Endodermal cell (in vitro differentiated cells): ENCODE results near the gene SSC5D. TPM values are rescaled to one million over a fixed set of nuclear protein-coding genes. Genes with fewer than 3 reads are reported as not detected.

Experiments used
- DNase-seq: peaks from one replicate; pipeline ENCODE4 v3.0.0-alpha.2; 2017
- H3K27ac ChIP-seq: 2 replicates; pipeline ENCODE4 v1.5.1; 2013; ENCODE audit warnings: mild to moderate bottlenecking, low read depth, low read length, moderate library complexity
- H3K27me3 ChIP-seq: 2 replicates; pipeline ENCODE4 v1.6.1; 2013; ENCODE audit warnings: mild to moderate bottlenecking, low read length, moderate library complexity; ENCODE audit not compliant: insufficient read depth, control insufficient read depth, poor library complexity, severe bottlenecking
- H3K36me3 ChIP-seq: 2 replicates; pipeline ENCODE4 v1.7.0; 2013; ENCODE audit warnings: mild to moderate bottlenecking, low read length, moderate library complexity; ENCODE audit not compliant: control insufficient read depth, insufficient read depth
- H3K4me1 ChIP-seq: one replicate; pipeline ENCODE4 v1.7.0; 2013; ENCODE audit warnings: low read length; ENCODE audit not compliant: control insufficient read depth, insufficient read depth
- H3K4me3 ChIP-seq: 2 replicates; pipeline ENCODE4 v1.5.1; 2013; ENCODE audit warnings: mild to moderate bottlenecking, low read length, moderate library complexity
- H3K9ac ChIP-seq: 2 replicates; pipeline ENCODE4 v1.6.1; 2013; ENCODE audit warnings: mild to moderate bottlenecking, low read length, moderate library complexity; ENCODE audit not compliant: poor library complexity, severe bottlenecking; ENCODE audit errors: extremely low read depth
- H3K9me3 ChIP-seq: 2 replicates; pipeline ENCODE4 v1.6.1; 2013; ENCODE audit warnings: mild to moderate bottlenecking, low read length, moderate library complexity; ENCODE audit not compliant: control insufficient read depth
- H3K27ac Mint-ChIP-seq: 2 replicates; pipeline ENCODE4 v1.8.0; 2020; ENCODE audit warnings: mixed read lengths
- H3K27me3 Mint-ChIP-seq: 2 replicates; pipeline ENCODE4 v1.8.0; 2021; ENCODE audit warnings: mild to moderate bottlenecking, mixed read lengths; ENCODE audit not compliant: insufficient read depth
- H3K36me3 Mint-ChIP-seq: 2 replicates; pipeline ENCODE4 v1.8.0; 2020; ENCODE audit warnings: low read depth, mixed read lengths
- H3K4me1 Mint-ChIP-seq: 2 replicates; pipeline ENCODE4 v1.8.0; 2020; ENCODE audit warnings: mixed read lengths
- H3K4me3 Mint-ChIP-seq: 2 replicates; pipeline ENCODE4 v1.8.0; 2020; ENCODE audit warnings: mild to moderate bottlenecking, moderate library complexity, mixed read lengths
- H3K9me3 Mint-ChIP-seq: 2 replicates; pipeline ENCODE4 v1.8.0; 2020; ENCODE audit warnings: mild to moderate bottlenecking, mixed read lengths
- CTCF ChIP-seq: fragments of 200-600 bp; sonication (generic); conservative IDR thresholded peaks from 2 replicates; pipeline ENCODE4 v1.5.0; 2021; ENCODE audit warnings: antibody characterized with exemption, mild to moderate bottlenecking
- WGBS, 2 experiments: methylation state at CpG; one replicate each; pipeline versions ENCODE4 v1.1.5 to v1.1.7; 2013; ENCODE audit warnings: missing lambda C conversion rate in 2 of 2, mixed read lengths in 1 of 2; ENCODE audit not compliant: insufficient coverage in 1 of 2, insufficient read length in 1 of 2; 5-methylcytosine and 5-hydroxymethylcytosine counted together
- total RNA-seq, 2 donors: library from RNA; stranded (reverse); fragmentation: NEBNext Ultra II Directional in 1 of 2; extraction: Animal tissue kit (Norgen Biotek cat#: 25700) in 1 of 2; gene quantifications; 2 replicates in 1 of 2; 3 replicates in 1 of 2; pipeline ENCODE4 v1.2.1, GENCODE V29; 2021

Gene SSC5D
- total RNA-seq, 2 donors from 2014 or later, result 1.4 to 2.4 TPM

- H3K9me3 Mint-ChIP-seq, result no peaks in the 10 kb centered on the region
- no peaks in the 10 kb centered on the region for H3K36me3 Mint-ChIP-seq
These were observed 22.0 kb upstream of the SSC5D start for GRCh38 chr19:55466241-55466614.

GRCh38 chr19:55467236-55468053 is 20.8 kb upstream of the SSC5D start:
- peak; percentile 90 for DNase-seq
- Histone ChIP-seq H3K4me1 (no peaks in the 10 kb centered on the region), H3K36me3 (no peaks in the 10 kb centered on the region), H3K4me3 (no peak overlapping the region), H3K9ac (no peak overlapping the region), H3K27me3 (no peaks in the 10 kb centered on the region), H3K9me3 (no peaks in the 10 kb centered on the region), H3K27ac (no peak overlapping the region)
- no peaks in the 10 kb centered on the region for H3K36me3 Mint-ChIP-seq
- H3K4me3 Mint-ChIP-seq, result no peak overlapping the region
- H3K27me3 Mint-ChIP-seq, result peaks cover 33% of the 10 kb centered on the region
- H3K9me3 Mint-ChIP-seq, result no peaks in the 10 kb centered on the region
- peak; percentile 100 for TF ChIP-seq CTCF
- H3K4me1 Mint-ChIP-seq, result peaks cover 7% of the 10 kb centered on the region
- H3K27ac Mint-ChIP-seq, result no peak overlapping the region
- 49 to 75% methylated on average over 15 to 26 of the region's 29 CpGs for WGBS, 2 experiments

More at GRCh38 chr19:55466241-55466614, 22.0 kb upstream of the SSC5D start:
- Mint-ChIP-seq H3K4me1 (peaks cover 7% of the 10 kb centered on the region), H3K27ac (no peak overlapping the region), H3K27me3 (peaks cover 38% of the 10 kb centered on the region), H3K4me3 (no peak overlapping the region)
- 80% methylated on average over 4 of the region's 4 CpGs for WGBS, 2 experiments
- Histone ChIP-seq H3K36me3 (no peaks in the 10 kb centered on the region), H3K9ac (no peak overlapping the region), H3K27me3 (no peaks in the 10 kb centered on the region), H3K4me3 (no peak overlapping the region), H3K4me1 (no peaks in the 10 kb centered on the region), H3K9me3 (no peaks in the 10 kb centered on the region), H3K27ac (no peak overlapping the region)
- no peak for DNase-seq
- TF ChIP-seq CTCF, result no peak

GRCh38 chr19:55468054-55468393 is 20.2 kb upstream of the SSC5D start:
- Mint-ChIP-seq H3K27me3 (peaks cover 27% of the 10 kb centered on the region), H3K9me3 (no peaks in the 10 kb centered on the region), H3K4me3 (no peak overlapping the region), H3K27ac (no peak overlapping the region), H3K36me3 (no peaks in the 10 kb centered on the region), H3K4me1 (peaks cover 7% of the 10 kb centered on the region)
- no peaks in the 10 kb centered on the region for H3K36me3 ChIP-seq
- no peaks in the 10 kb centered on the region for H3K27me3 ChIP-seq
- no peak for TF ChIP-seq CTCF
- no peak overlapping the region for H3K27ac ChIP-seq
- H3K9me3 ChIP-seq, result no peaks in the 10 kb centered on the region
- 21 to 40% methylated on average over 3 to 4 of the region's 4 CpGs for WGBS, 2 experiments
- no peak for DNase-seq
- no peak overlapping the region for H3K9ac ChIP-seq
- no peak overlapping the region for H3K4me3 ChIP-seq
- H3K4me1 ChIP-seq, result no peaks in the 10 kb centered on the region
